ENCODE data around the gene SBK2. TPM values are rescaled to one million over a fixed set of nuclear protein-coding genes. Genes with fewer than 3 reads are reported as not detected.

SBK2 gene
- total RNA-seq, 1 experiment from 2014 or later, result not detected

DNA sequence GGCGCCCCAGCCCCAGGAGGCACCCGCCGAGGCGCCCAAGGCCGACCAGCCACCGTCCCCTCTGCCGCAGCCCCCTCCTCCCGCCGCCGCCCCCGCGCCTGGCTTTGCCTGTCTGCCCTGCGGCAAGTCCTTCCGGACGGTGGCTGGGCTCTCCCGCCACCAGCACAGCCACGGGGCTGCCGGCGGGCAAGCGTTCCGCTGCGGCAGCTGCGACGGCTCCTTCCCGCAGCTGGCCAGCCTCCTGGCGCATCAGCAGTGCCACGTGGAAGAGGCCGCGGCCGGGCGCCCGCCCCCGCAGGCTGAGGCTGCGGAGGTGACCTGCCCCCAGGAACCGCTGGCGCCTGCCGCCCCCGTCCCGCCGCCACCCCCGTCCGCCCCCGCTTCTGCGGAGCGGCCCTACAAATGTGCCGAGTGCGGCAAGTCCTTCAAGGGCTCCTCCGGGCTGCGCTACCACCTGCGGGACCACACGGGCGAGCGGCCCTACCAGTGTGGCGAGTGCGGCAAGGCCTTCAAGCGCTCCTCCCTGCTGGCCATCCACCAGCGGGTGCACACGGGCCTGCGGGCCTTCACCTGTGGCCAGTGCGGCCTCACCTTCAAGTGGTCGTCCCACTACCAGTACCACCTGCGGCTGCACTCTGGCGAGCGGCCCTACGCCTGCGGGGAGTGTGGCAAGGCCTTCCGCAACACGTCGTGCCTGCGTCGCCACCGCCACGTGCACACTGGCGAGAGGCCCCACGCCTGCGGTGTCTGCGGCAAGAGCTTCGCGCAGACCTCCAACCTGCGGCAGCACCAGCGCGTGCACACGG is 54.6 kb downstream of the SBK2 start:
- no peaks in the 10 kb centered on the region; the same call in 1 of the 2 replicates for H3K36me3 ChIP-seq (ENCODE audit: control insufficient read depth, insufficient read depth, low read length)
- intact Hi-C loops (cut with micrococcal nuclease; ENCODE audit: unreplicated experiment), result no loop called here
- H3K27me3 ChIP-seq (replicated peaks; ENCODE audit: control insufficient read depth, insufficient read depth, low read length), result no peaks in the 10 kb centered on the region
- DNase-seq, result no peak
- no peak for TF ChIP-seq CTCF (IDR thresholded peaks at IDR 0.05; ENCODE audit: insufficient read depth in 1 of 2, low read depth in 1 of 2, low read length in 1 of 2, severe bottlenecking in 1 of 2, unreplicated experiment in 1 of 2)
- no peaks in the 10 kb centered on the region for H3K27me3 Mint-ChIP-seq (ENCODE audit: insufficient read depth, unreplicated experiment)
- H3K4me3 Mint-ChIP-seq (ENCODE audit: unreplicated experiment), result no peak overlapping the region
- no peaks in the 10 kb centered on the region for H3K9me3 ChIP-seq
- no peaks in the 10 kb centered on the region for H3K9me3 Mint-ChIP-seq (ENCODE audit: unreplicated experiment)
- ChIA-PET CTCF (no interaction called here), POLR2A (no interaction called here)
- H3K4me1 Mint-ChIP-seq (ENCODE audit: low read depth, unreplicated experiment), result peaks cover 26% of the 10 kb centered on the region
- no peak overlapping the region for H3K4me3 ChIP-seq (ENCODE audit: low read depth, low read length)
- H3K4me1 ChIP-seq, result peaks cover 4% of the 10 kb centered on the region; the same call in 1 of the 2 replicates
- H3K36me3 Mint-ChIP-seq (ENCODE audit: insufficient read depth, unreplicated experiment), result peaks cover 32% of the 10 kb centered on the region
- no peak overlapping the region for H3K27ac Mint-ChIP-seq (ENCODE audit: unreplicated experiment)
- no TSS peak for BruUV-seq (replicated peaks)

DNA sequence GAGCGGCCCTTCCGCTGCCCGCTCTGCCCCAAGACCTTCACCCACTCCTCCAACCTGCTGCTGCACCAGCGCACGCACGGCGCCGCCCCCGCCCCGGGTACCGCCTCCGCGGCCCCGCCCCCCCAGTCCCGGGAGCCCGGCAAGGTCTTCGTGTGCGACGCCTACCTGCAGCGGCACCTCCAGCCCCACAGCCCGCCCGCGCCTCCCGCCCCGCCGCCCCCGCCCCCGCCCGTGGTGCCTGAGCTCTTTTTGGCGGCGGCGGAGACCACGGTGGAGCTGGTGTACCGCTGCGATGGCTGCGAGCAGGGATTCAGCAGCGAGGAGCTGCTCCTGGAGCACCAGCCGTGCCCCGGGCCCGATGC is 55.2 kb downstream of the SBK2 start:
- no peaks in the 10 kb centered on the region for H3K27me3 Mint-ChIP-seq (ENCODE audit: insufficient read depth, unreplicated experiment)
- TF ChIP-seq CTCF (IDR thresholded peaks at IDR 0.05; ENCODE audit: insufficient read depth in 1 of 2, low read depth in 1 of 2, low read length in 1 of 2, severe bottlenecking in 1 of 2, unreplicated experiment in 1 of 2), result no peak
- H3K36me3 ChIP-seq (ENCODE audit: control insufficient read depth, insufficient read depth, low read length), result no peaks in the 10 kb centered on the region; the same call in 1 of the 2 replicates
- POLR2A ChIA-PET, result no interaction called here
- peaks cover 32% of the 10 kb centered on the region for H3K36me3 Mint-ChIP-seq (ENCODE audit: insufficient read depth, unreplicated experiment)
- H3K27me3 ChIP-seq (replicated peaks; ENCODE audit: control insufficient read depth, insufficient read depth, low read length), result no peaks in the 10 kb centered on the region
- no peaks in the 10 kb centered on the region for H3K9me3 ChIP-seq
- DNase-seq, result no peak
- BruUV-seq (replicated peaks), result no TSS peak
- no peaks in the 10 kb centered on the region for H3K9me3 Mint-ChIP-seq (ENCODE audit: unreplicated experiment)
- H3K4me3 Mint-ChIP-seq (ENCODE audit: unreplicated experiment), result no peak overlapping the region
- H3K4me3 ChIP-seq (ENCODE audit: low read depth, low read length), result no peak overlapping the region
- CTCF ChIA-PET, result no interaction called here
- H3K4me1 Mint-ChIP-seq (ENCODE audit: low read depth, unreplicated experiment), result peaks cover 26% of the 10 kb centered on the region
- peaks cover 4% of the 10 kb centered on the region; the same call in 1 of the 2 replicates for H3K4me1 ChIP-seq
- intact Hi-C loops (cut with micrococcal nuclease; ENCODE audit: unreplicated experiment), result no loop called here
- no peak overlapping the region for H3K27ac Mint-ChIP-seq (ENCODE audit: unreplicated experiment)

DNA sequence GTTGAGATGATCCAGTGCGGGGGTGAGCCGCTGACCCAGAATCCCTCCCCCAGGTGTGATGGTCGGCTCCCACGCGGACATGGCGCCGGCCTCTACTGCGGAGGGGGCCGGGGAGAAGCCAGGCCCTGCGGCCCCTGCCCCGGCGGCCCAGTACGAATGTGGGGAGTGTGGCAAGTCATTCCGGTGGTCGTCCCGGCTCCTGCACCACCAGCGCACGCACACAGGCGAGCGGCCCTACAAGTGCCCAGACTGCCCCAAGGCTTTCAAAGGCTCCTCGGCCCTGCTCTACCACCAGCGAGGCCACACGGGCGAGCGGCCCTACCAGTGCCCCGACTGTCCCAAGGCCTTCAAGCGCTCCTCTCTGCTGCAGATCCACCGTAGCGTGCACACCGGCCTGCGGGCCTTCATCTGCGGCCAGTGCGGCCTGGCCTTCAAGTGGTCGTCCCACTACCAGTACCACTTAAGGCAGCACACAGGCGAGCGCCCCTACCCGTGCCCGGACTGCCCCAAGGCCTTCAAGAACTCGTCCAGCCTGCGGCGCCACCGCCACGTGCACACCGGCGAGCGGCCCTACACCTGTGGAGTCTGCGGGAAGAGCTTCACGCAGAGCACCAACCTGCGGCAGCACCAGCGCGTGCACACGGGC is 55.7 kb downstream of the SBK2 start:
- Mint-ChIP-seq H3K27me3 (ENCODE audit: insufficient read depth, unreplicated experiment) (no peaks in the 10 kb centered on the region), H3K9me3 (ENCODE audit: unreplicated experiment) (no peaks in the 10 kb centered on the region), H3K27ac (ENCODE audit: unreplicated experiment) (no peak overlapping the region), H3K36me3 (ENCODE audit: insufficient read depth, unreplicated experiment) (peaks cover 35% of the 10 kb centered on the region), H3K4me3 (ENCODE audit: unreplicated experiment) (no peak overlapping the region), H3K4me1 (ENCODE audit: low read depth, unreplicated experiment) (peaks cover 25% of the 10 kb centered on the region)
- ChIA-PET POLR2A (no interaction called here), CTCF (no interaction called here)
- no peak for DNase-seq
- Histone ChIP-seq H3K4me1 (peaks cover 4% of the 10 kb centered on the region; the same call in 1 of the 2 replicates), H3K27me3 (replicated peaks; ENCODE audit: control insufficient read depth, insufficient read depth, low read length) (no peaks in the 10 kb centered on the region), H3K36me3 (ENCODE audit: control insufficient read depth, insufficient read depth, low read length) (no peaks in the 10 kb centered on the region; the same call in 1 of the 2 replicates), H3K9me3 (no peaks in the 10 kb centered on the region), H3K4me3 (ENCODE audit: low read depth, low read length) (no peak overlapping the region)
- BruUV-seq (replicated peaks), result no TSS peak
- TF ChIP-seq CTCF (IDR thresholded peaks at IDR 0.05; ENCODE audit: insufficient read depth in 1 of 2, low read depth in 1 of 2, low read length in 1 of 2, severe bottlenecking in 1 of 2, unreplicated experiment in 1 of 2), result no peak
- intact Hi-C loops (cut with micrococcal nuclease; ENCODE audit: unreplicated experiment), result no loop called here
